Activated naive CD8-positive, alpha-beta T cell (primary cell): ENCODE data around the gene TBC1D2.

ENCODE experiments used
- H3K27ac Mint-ChIP-seq: one replicate; pipeline ENCODE4 v1.8.0; 2021; ENCODE audit warnings: mixed read lengths
- H3K27me3 Mint-ChIP-seq: one replicate; pipeline ENCODE4 v1.8.0; 2021; ENCODE audit warnings: mixed read lengths
- H3K36me3 Mint-ChIP-seq: one replicate; pipeline ENCODE4 v1.8.0; 2021; ENCODE audit warnings: mixed read lengths
- H3K4me1 Mint-ChIP-seq: one replicate; pipeline ENCODE4 v1.8.0; 2021; ENCODE audit warnings: low read depth, mixed read lengths
- H3K4me3 Mint-ChIP-seq: one replicate; pipeline ENCODE4 v1.8.0; 2021; ENCODE audit warnings: mild to moderate bottlenecking, mixed read lengths
- H3K9me3 Mint-ChIP-seq: one replicate; pipeline ENCODE4 v1.8.0; 2021; ENCODE audit warnings: low read depth, mixed read lengths

TBC1D2 gene

DNA sequence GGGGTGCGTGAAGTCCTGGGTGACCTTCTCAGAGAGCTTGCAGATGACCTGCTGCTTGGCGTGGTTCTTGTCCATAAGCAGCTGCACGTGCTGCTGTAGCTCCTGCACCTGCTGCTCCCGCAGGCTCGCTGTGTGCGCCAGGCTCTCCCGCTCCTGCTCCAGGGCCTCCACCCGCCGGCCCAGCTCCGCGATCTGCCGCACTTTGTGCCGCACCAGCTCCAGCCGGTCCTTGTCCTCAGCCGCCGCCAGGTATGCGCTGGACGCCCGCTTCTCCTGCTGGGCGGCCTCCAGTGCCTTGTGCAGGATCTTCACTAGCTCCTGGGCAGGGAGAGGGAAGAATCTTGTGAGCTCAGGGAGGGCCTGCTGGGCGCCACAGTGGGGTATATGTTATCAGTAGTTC lies 34.5 kb downstream of the TBC1D2 start:
- H3K27me3 Mint-ChIP-seq, result no peaks in the 10 kb centered on the region
- no peaks in the 10 kb centered on the region for H3K9me3 Mint-ChIP-seq
- peaks cover 6% of the 10 kb centered on the region for H3K36me3 Mint-ChIP-seq
- no peak overlapping the region for H3K27ac Mint-ChIP-seq
- no peaks in the 10 kb centered on the region for H3K4me1 Mint-ChIP-seq
- H3K4me3 Mint-ChIP-seq, result no peak overlapping the region

DNA sequence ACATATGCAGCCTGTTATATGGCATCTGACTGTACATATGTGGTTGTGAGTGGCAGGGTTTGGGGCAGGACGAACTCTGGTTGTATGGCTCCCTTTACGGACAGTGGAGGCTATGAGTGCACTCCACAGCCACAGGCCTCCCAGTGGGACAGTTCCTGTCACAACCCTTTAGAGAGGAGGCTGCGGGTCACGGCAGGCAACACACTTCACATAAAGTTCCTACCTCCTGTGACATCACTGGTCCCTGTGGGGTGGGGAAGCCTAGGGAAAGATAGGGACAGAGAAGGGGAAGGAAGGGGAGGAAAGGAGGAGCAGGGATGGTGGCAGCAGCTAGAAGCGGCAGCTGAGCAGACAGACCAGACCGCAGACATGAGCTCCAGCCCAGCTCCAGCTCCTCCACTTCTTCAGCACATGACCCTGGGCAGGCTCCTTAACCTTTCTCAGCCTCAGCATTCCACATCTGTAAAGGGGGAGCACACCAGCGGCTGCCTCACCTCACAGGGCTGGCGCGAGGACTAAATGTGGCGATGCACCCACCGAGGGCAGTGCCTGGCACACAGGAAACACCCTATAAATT lies 35.6 kb downstream of the TBC1D2 start:
- no peaks in the 10 kb centered on the region for H3K9me3 Mint-ChIP-seq
- H3K27ac Mint-ChIP-seq, result no peak overlapping the region
- no peak overlapping the region for H3K4me3 Mint-ChIP-seq
- no peaks in the 10 kb centered on the region for H3K27me3 Mint-ChIP-seq
- H3K4me1 Mint-ChIP-seq, result no peaks in the 10 kb centered on the region
- H3K36me3 Mint-ChIP-seq, result peaks cover 10% of the 10 kb centered on the region

DNA sequence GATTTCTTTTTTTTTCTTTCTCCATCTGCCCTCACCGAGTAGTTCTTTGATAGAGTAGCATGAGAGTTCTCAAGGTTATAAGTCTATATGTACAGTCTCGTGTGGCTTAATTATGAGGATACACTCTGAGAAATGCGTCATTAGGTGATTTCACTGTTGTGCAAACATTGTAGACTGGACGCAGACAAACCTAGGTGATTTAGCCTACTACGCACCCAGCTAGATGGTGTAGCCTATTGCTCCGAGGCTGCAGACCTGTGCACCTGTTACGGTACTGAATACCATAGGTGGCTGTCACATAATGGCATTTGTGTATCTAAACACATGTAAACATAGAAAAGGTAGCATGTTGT lies 36.1 kb downstream of the TBC1D2 start:
- no peaks in the 10 kb centered on the region for H3K4me1 Mint-ChIP-seq

DNA sequence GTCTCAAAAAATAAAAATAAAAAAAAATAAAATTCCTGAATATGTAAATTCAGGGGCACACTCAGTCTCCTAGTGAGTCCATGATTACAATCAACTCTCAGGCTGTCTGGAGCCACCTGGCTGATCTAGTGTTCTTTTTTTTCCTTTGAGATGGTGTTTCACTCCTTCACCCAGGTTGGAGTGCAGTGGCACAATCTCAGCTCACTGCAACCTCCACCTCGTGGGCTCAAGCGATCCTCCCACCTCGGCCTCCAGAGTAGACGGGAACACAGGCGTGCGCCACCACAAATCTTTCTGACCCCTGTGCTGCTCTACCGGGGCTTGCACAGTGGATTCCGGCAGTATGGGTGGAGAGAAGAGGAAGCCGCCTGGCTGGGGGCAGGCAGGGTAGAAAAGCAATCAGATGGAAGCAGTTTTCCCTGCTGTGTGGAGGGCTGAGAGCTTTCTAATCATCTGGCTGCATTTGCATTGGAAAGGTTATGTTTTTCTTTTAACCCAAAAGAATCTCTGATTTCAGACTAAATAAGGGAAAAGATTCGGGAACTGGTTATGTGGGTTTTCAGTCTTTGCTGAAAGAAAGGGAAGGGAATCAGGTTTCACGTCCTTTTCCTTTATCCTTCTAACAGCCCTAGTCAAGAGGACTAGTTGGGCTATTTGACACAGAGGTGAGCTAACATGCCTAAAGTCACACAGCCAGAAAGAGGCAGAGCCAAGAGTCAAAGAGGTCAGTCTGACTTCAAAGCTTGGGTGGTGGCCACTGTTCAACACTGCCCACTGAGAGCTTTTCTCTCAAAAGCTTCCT lies 36.7 kb downstream of the TBC1D2 start:
- Mint-ChIP-seq H3K4me3 (no peak overlapping the region), H3K36me3 (peaks cover 12% of the 10 kb centered on the region), H3K9me3 (no peaks in the 10 kb centered on the region), H3K27me3 (no peaks in the 10 kb centered on the region), H3K27ac (no peak overlapping the region), H3K4me1 (no peaks in the 10 kb centered on the region)

More for the DNA sequence above, 36.1 kb downstream of the TBC1D2 start:
- Mint-ChIP-seq H3K27ac (no peak overlapping the region), H3K4me3 (no peak overlapping the region), H3K27me3 (no peaks in the 10 kb centered on the region), H3K36me3 (peaks cover 12% of the 10 kb centered on the region), H3K9me3 (no peaks in the 10 kb centered on the region)

DNA sequence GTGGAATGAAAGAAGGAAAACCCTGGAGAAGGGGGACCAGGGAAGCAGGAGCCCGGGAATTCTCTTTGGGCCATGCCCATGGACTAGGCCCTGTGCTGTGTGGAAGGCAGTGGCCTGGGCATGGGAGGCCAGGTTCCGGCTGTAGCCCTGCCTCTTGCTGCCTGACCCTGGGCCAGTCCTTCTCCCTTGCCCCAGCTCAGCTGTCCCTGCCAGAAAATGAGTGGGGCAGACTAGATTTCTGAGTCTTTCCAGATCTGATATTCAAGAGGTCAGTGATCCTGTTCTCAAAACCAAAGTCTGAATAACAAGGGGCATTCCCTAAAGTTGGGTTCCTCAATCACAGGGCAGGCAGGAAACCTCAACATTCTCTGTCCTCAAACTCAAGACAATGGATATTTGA lies 38.2 kb downstream of the TBC1D2 start:
- no peaks in the 10 kb centered on the region for H3K27me3 Mint-ChIP-seq
- no peaks in the 10 kb centered on the region for H3K4me1 Mint-ChIP-seq
- no peak overlapping the region for H3K4me3 Mint-ChIP-seq
- no peaks in the 10 kb centered on the region for H3K9me3 Mint-ChIP-seq
- H3K27ac Mint-ChIP-seq, result no peak overlapping the region
- peaks cover 12% of the 10 kb centered on the region for H3K36me3 Mint-ChIP-seq

DNA sequence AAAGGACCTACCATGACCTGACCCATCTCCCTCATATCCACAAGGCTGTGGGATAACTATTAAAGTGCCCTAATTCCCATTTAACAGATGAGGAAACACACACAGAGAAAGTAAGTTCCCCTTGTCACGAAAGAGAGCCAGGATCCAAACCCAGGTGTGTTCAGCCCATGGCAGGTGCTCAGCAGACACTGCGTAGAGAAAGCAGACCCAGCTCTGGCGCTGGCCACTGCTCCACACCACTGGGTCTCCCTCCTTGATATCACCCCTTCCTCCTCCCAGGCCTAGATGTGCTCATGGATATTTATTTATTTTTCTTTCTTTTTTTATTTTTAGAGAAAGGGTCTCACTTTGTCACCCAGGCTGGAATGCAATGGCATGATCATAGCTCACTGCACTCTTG lies 39.1 kb downstream of the TBC1D2 start:
- Mint-ChIP-seq H3K9me3 (no peaks in the 10 kb centered on the region), H3K27ac (no peak overlapping the region), H3K4me3 (no peak overlapping the region), H3K4me1 (no peaks in the 10 kb centered on the region), H3K27me3 (no peaks in the 10 kb centered on the region), H3K36me3 (peaks cover 12% of the 10 kb centered on the region)

DNA sequence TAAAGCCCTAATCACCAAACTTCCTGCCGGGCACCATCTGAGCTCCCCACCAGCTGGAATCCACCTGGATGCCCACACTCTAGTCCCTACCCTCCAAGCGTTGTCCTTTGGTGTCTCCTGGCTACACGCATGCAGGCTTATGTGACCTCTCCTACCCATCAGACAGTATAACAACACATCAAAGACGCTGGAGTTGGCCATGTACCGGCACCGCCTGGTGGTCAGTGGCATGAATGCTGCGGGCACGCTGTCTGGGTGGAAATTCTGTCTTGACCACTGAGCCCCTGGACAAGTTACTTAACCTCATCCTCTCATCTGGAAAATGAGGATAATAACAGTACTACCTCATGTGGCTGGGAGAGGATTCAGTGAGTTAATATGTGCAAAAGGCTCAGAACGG lies 39.6 kb downstream of the TBC1D2 start:
- Mint-ChIP-seq H3K4me1 (no peaks in the 10 kb centered on the region), H3K4me3 (no peak overlapping the region), H3K27ac (no peak overlapping the region), H3K27me3 (no peaks in the 10 kb centered on the region), H3K36me3 (peaks cover 12% of the 10 kb centered on the region), H3K9me3 (no peaks in the 10 kb centered on the region)

DNA sequence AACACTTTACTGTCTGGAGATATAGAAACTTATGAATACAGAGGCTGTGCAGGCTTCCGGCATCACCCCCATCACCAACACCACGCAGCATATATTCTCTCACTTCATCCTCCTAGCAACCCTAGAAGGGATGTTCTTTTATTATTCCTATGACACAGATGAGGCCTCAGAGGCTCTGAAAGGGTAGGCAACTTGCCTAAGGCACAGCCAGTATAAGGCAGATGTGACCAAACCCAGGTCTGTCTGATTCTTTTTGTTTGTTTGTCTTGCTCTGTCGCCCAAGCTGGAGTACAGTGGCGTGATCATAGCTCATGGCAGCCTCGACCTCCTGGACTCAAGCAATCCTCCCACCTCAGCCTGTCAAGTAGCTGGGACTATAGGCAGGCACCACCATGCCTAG lies 40.2 kb downstream of the TBC1D2 start:
- Mint-ChIP-seq H3K9me3 (no peaks in the 10 kb centered on the region), H3K27ac (no peak overlapping the region), H3K27me3 (no peaks in the 10 kb centered on the region), H3K4me1 (no peaks in the 10 kb centered on the region), H3K36me3 (peaks cover 12% of the 10 kb centered on the region), H3K4me3 (no peak overlapping the region)

DNA sequence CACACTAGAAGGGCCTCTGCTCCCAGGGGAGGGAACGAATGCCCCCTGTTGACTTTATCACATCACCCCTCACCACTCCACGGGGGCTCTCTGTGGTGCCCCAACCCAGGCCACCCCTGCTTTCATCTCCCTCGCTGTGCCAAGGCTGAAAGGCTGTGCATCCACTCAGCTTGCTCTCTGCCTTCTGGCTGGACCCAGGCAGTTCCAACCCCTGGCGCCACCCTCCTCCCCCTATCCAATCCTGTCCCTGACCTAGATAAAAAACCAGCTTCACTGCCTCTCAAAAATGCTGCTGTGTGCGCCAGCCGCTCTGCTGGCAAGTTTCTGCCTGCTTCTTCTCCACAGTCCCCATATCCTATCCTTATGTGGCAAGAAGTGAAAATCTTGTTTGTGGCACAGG lies 40.6 kb downstream of the TBC1D2 start:
- Mint-ChIP-seq H3K27ac (no peak overlapping the region), H3K36me3 (peaks cover 11% of the 10 kb centered on the region), H3K27me3 (no peaks in the 10 kb centered on the region)

DNA sequence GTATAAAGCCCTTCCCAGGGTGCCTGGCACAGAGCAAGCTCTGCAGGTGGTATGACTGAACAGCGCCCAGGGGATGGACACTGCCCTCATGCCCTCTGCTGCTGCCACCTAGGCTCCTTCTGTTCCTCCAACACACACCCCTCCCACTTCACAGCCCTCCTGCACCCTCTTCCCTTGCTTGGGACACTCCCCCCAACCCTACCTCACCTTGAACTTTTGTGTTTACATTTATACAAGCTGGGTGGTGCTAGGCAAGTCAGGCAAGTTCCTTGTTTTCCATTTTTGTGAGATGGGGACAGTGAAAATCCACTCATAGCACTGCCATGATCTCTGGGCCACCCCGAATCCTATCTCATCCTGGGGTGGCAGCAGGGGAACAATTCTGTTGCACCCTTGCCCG lies 44.2 kb downstream of the TBC1D2 start:
- Mint-ChIP-seq H3K9me3 (no peaks in the 10 kb centered on the region), H3K4me1 (no peaks in the 10 kb centered on the region), H3K36me3 (peaks cover 6% of the 10 kb centered on the region), H3K27me3 (no peaks in the 10 kb centered on the region), H3K27ac (no peak overlapping the region), H3K4me3 (no peak overlapping the region)

More for the DNA sequence above, 40.6 kb downstream of the TBC1D2 start:
- Mint-ChIP-seq H3K9me3 (no peaks in the 10 kb centered on the region), H3K4me3 (no peak overlapping the region), H3K4me1 (no peaks in the 10 kb centered on the region)

DNA sequence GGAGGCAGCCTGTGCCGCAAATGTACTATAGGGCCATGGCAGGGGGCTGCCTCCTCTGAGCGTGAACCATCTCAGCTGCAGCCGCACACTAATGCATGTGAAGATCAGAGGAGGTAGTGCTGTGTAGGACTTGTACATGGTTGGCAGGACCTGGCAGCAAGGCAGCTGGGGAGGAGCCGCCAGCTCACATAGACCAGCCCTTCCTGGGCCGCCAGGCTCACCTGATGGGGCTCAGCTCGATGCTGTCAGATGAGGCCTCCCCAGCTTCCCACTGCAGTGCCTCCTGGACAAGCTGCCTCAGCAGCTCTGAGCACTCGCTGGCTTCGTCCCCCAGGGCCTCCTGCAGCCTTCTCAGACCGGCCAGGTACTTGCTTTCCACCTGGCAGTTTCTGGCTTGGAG lies 45.0 kb downstream of the TBC1D2 start:
- Mint-ChIP-seq H3K36me3 (peaks cover 6% of the 10 kb centered on the region), H3K4me3 (no peak overlapping the region), H3K9me3 (no peaks in the 10 kb centered on the region), H3K27me3 (no peaks in the 10 kb centered on the region), H3K4me1 (peaks cover 5% of the 10 kb centered on the region), H3K27ac (no peak overlapping the region)

DNA sequence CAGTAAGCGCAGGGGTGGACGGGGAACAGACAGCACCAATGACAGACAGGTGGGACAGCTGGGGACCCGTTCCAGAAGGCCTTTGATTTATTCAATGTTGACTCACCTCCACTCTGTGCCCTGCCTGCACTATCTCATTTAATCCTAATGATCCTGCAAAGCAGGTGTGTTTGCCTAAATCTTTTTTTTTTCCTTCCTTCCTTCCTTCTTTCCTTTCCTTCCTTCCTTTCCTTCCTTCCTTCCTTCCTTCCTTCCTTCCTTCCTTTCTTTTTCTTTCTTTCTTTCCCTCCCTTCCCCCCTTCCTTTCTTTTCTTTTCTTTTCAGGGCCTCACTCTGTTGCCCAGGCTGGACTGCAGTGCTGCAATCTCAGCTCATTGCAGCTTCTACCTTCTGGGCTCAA lies 45.9 kb downstream of the TBC1D2 start:
- Mint-ChIP-seq H3K36me3 (no peaks in the 10 kb centered on the region), H3K27me3 (no peaks in the 10 kb centered on the region), H3K9me3 (no peaks in the 10 kb centered on the region), H3K27ac (no peak overlapping the region), H3K4me1 (peaks cover 5% of the 10 kb centered on the region), H3K4me3 (no peak overlapping the region)

DNA sequence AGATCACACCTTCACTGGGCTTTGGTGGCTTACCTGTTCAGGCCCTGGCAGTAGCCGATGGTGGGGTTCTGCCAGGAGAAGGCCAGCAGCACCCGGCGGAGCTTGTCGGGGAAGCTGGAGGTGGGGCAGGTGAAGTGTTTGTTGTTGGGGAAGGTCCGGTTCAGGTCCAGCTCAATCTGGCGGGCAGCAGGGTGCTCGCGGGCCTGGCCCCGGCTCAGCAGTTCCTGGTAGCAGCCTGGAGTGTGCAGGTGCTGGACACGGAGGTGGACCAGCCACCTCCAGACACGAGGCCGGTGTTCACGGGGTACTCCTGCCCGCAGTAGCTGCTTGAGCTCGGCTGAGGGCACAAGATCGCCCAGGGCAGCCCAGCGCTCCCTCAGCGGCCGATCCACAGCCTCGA lies 46.8 kb downstream of the TBC1D2 start:
- Mint-ChIP-seq H3K4me3 (no peak overlapping the region), H3K4me1 (peaks cover 5% of the 10 kb centered on the region), H3K36me3 (no peaks in the 10 kb centered on the region), H3K9me3 (no peaks in the 10 kb centered on the region), H3K27ac (no peak overlapping the region), H3K27me3 (no peaks in the 10 kb centered on the region)

DNA sequence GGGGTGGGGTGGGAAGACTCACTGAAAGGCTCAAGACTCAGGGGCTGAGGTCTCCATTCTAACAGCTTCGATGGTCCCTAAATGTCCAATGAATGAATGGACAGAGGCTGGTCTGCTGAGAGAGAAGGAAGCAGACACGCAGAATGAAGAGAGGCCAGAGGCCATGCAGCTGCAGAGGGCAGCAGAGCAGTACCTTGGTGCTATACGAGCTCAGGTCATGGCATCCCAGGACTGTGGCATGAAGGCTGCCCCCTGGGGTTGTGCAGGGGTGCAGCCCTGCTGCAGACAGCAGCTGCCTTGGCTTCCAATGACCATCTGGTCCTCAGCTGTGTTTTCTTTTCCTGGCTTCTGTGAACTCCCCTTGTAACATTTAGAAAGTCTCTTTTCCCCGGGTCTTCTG lies 47.8 kb downstream of the TBC1D2 start:
- H3K4me3 Mint-ChIP-seq, result no peak overlapping the region
- H3K36me3 Mint-ChIP-seq, result no peaks in the 10 kb centered on the region
- no peaks in the 10 kb centered on the region for H3K27me3 Mint-ChIP-seq
- H3K27ac Mint-ChIP-seq, result no peak overlapping the region
- H3K4me1 Mint-ChIP-seq, result peaks cover 5% of the 10 kb centered on the region
- no peaks in the 10 kb centered on the region for H3K9me3 Mint-ChIP-seq

DNA sequence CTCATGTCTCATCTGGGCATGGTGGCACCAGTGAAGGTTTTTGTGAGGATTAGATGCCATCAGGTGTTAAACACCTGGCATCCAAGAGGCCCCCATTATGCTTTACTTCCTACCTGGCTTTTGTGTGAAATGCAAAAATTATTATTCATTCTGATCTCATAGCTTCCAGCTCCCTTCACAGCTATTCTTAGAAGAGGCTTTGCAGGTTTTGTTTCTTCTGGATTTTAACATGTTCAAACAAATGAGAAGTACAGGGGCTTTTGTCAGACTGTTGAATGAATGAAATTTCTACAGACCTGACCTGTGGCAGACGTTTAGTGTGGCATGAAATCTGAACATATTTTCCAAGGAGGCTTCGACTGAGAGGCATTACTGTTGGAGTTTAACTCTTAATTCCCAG lies 48.7 kb downstream of the TBC1D2 start:
- H3K27me3 Mint-ChIP-seq, result no peaks in the 10 kb centered on the region
- H3K27ac Mint-ChIP-seq, result no peak overlapping the region
- H3K4me3 Mint-ChIP-seq, result no peak overlapping the region
- H3K36me3 Mint-ChIP-seq, result peaks cover 2% of the 10 kb centered on the region
- H3K9me3 Mint-ChIP-seq, result no peaks in the 10 kb centered on the region
- H3K4me1 Mint-ChIP-seq, result peaks cover 5% of the 10 kb centered on the region

DNA sequence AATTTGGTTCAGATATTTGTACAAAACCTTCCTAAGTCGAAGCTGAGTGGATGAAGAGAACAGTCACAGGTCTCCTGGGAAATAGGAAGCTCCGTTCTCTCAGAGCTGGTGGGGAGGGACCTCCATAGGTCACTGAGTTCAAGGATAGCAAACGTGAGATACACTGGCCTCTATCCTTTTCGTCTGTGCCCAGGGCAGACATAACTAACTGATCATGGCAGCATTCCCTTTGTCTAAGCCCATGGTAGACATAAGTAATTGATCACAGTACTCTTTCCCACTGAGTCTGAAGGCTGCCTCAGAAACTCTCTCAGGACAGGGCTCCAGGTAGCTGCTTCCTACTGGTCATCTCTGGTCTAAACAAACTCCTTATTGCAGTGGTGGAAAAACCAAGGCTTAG lies 50.8 kb downstream of the TBC1D2 start:
- H3K36me3 Mint-ChIP-seq, result peaks cover 2% of the 10 kb centered on the region
- no peak overlapping the region for H3K4me3 Mint-ChIP-seq
- H3K4me1 Mint-ChIP-seq, result peaks cover 9% of the 10 kb centered on the region
- no peaks in the 10 kb centered on the region for H3K27me3 Mint-ChIP-seq
- no peak overlapping the region for H3K27ac Mint-ChIP-seq
- no peaks in the 10 kb centered on the region for H3K9me3 Mint-ChIP-seq
